A673 (cell line): ENCODE measurements around the gene PANX2.

Experiments
- EZH2 ChIP-seq: fragments of 200-600 bp; sonication (generic); IDR thresholded peaks from 2 replicates; pipeline ENCODE4 v1.6.1; 2017; ENCODE audit warnings: borderline replicate concordance, low read depth, mild to moderate bottlenecking, mixed read lengths, antibody characterized with exemption, low read length; ENCODE audit not compliant: poor library complexity, severe bottlenecking
- TF ChIP-seq, protein P1 (sequence below): fragments of 300-800, 200-600 bp; sonication (generic); conservative IDR thresholded peaks from 2 replicates; pipeline ENCODE4 v1.5.1; 2017; ENCODE audit warnings: low read depth, mild to moderate bottlenecking, antibody characterized with exemption, low read length, moderate library complexity, mixed read lengths

DNA sequence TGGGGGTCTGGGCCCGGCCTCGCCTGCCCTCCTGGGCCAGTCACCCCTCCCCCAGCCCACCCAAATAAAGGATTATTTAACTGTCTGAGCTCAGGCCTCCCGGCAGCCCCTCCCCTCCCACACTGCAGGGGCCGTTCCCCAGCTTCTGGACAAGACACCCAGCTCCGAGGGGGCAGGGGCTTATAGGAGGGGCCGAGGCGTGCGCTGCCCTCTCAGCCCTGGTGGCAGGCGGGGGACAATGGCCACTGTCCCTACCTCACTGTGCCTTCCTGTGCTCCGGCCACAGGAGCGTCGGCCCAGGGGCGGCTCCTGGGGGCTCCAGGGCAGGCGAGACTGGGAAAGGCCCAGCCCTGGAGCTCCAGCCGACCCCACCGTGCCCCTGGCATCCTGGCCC, 28.1 kb downstream of the PANX2 start:
- TF ChIP-seq, protein P1, sequence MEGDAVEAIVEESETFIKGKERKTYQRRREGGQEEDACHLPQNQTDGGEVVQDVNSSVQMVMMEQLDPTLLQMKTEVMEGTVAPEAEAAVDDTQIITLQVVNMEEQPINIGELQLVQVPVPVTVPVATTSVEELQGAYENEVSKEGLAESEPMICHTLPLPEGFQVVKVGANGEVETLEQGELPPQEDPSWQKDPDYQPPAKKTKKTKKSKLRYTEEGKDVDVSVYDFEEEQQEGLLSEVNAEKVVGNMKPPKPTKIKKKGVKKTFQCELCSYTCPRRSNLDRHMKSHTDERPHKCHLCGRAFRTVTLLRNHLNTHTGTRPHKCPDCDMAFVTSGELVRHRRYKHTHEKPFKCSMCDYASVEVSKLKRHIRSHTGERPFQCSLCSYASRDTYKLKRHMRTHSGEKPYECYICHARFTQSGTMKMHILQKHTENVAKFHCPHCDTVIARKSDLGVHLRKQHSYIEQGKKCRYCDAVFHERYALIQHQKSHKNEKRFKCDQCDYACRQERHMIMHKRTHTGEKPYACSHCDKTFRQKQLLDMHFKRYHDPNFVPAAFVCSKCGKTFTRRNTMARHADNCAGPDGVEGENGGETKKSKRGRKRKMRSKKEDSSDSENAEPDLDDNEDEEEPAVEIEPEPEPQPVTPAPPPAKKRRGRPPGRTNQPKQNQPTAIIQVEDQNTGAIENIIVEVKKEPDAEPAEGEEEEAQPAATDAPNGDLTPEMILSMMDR: no peak
- TF ChIP-seq EZH2: no peak
